ENCODE results near the gene ASB14. TPM values are rescaled to one million over a fixed set of nuclear protein-coding genes. Genes with fewer than 3 reads are reported as not detected.
"Not testable (repeated sequence)": the region's sequence is repeated elsewhere in the genome, so short reads cannot be mapped to it uniquely, and the experiment has no call there.

Gene ASB14
- total RNA-seq (2014; rRNA removed; shearing (Covaris generic)), result not detected in 2 replicates

DNA sequence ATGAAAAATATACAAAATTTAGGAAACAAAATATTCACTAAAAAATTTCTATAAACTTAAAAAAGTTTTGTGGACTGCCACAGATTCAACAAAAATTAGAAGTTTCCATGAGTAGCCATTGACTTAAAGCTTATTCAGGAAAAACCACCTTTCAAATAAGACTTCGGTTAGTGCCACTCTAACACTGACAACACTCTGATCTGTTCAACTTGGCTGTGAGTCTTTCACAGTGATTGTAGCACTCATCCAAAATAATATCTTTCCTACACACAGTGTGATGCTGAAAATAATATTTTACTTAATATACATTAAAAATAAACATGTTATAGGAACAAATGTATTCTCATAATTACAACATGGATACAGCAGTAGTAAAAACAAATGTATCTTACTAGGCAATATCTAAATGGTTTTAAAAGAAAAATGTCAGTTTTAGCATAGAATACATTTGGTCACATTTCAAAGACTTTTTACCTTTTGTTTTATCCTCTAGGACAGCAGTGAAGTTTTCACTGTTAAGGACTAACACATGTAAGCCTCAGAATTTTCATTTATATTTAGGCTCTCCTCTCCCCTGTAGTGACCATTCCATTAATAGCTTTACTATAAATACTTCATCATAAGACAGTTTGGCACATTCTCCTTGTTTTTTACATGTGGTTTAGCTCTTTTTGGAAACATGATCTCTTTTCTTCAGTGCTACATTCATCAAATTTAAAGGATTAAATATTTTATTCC is at the start of gene ASB14:
Gene ASB14 (minus strand): TSS at position 527 of the 738 bp plus-strand sequence. CDS start 652 bp downstream, outside the sequence.
- in situ Hi-C loops (cut with HindIII; ENCODE audit: low sequenced_read_pairs), result loop anchor here (10.0 kb wide), 1 partner anchor 62 kb away; no protein-coding TSS in a partner anchor
- DNase-seq (ENCODE audit: low spot score), result no peak

DNA sequence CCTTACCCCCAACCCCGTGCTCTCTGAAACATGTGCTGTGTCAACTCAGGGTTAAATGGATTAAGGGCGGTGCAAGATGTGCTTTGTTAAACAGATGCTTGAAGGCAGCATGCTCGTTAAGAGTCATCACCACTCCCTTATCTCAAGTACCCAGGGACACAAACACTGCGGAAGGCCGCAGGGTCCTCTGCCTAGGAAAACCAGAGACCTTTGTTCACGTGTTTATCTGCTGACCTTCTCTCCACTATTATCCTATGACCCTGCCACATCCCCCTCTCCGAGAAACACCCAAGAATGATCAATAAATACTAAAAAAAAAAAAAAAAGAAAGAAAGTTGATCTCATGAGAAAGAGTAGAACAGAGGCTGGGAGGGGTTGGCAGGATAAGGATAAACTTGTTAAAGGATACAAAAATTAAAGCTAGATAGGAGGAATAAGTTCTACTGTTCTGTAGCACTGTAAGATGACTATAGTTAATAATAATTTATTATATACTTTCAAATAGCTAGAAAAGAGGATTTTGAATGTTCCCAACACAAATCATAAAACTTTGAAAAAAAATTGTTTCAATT is 46.7 kb upstream of the ASB14 start:
- DNase-seq (ENCODE audit: low spot score); in situ Hi-C loops (cut with HindIII; ENCODE audit: low sequenced_read_pairs): not testable (repeated sequence)

DNA sequence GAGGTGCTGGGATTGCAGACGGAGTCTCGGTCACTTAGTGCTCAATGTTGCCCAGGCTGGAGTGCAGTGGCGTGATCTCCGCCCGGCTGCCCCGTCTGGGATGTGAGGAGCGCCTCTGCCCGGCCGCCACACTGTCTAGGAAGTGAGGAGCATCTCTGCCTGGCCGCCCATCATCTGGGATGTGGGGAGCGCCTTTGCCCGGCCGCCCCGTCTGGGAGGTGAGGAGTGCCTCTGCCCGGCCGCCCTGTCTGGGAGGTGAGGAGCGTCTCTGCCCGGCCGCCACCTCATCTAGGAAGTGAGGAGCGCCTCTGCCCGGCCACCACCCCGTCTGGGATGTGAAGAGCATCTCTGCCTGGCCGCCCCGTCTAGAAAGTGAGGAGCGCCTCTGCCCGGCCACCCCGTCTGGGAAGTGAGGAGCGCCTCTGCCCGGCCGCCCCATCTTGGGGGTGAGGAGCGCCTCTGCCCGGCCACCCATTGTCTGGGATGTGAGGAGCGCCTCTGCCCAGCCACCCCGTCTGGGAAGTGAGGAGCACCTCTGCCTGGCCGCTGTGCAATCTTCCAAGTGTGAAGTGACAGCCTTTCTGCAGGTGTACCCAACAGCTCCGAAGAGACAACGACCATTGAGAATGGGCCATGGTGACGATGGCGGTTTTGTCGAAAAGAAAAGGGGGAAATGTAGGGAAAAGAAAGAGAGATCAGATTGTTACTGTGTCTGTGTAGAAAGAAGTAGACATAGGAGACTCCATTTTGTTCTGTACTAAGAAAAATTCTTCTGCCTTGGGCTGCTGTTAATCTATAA is 46.0 kb upstream of the ASB14 start:
- in situ Hi-C loops (cut with HindIII; ENCODE audit: low sequenced_read_pairs); DNase-seq (ENCODE audit: low spot score): not testable (repeated sequence)

DNA sequence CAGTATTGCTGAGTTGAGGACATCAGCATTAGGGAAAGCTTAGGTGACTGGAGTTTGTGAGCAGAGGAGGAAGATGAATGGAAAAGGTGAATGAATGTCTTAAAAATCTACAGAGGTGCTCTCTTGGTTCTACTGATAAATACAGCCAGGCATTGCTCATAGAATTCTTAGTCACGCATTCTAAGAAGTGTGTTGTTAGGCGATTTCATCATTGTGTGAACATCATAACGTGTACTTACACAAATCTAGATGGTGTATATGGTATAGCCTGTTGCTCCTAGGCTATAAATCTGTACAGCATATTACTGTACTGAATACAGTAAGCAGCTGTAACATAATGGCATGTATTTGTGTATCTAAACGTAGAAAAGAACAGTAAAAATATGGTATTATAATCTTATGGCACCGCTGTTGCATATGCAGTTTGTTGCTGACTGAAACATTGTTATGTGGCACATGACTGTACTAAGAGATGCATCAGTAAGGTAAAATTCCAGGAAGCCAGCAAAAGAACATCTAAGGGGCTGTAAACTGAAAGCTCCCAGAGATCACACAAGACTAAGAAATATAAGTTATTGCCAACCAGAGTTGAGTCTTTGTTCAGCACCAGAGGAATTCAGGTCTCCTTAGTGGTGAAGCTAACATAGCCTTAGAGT is 42.9 kb upstream of the ASB14 start:
- no peak for DNase-seq (ENCODE audit: low spot score)
- in situ Hi-C loops (cut with HindIII; ENCODE audit: low sequenced_read_pairs), result no loop called here

DNA sequence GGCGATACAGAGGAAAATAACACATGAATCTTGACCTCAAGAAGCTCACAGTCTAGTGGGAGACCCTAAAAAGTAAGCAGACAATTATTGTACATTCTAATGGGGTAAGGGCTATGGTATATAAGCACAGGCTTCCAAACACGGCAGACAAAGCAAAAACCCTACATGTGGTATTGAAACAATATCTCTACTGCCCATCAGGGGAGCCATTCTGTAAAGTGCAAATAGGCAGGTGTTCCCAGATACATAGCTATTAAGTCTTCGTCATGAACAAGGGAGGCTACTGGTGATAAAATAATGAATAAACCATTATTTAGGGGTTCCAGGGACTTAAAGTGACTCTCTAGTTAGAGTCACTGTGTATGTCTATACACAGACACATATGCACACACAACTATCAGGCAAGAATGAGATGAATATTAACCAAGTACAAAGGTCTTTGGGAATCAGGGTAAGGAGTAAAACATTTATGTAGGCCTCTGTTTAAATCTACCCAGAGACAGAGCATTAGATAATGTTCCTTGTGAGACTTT is 38.7 kb upstream of the ASB14 start:
- in situ Hi-C loops (cut with HindIII; ENCODE audit: low sequenced_read_pairs), result no loop called here
- DNase-seq (ENCODE audit: low spot score), result no peak

DNA sequence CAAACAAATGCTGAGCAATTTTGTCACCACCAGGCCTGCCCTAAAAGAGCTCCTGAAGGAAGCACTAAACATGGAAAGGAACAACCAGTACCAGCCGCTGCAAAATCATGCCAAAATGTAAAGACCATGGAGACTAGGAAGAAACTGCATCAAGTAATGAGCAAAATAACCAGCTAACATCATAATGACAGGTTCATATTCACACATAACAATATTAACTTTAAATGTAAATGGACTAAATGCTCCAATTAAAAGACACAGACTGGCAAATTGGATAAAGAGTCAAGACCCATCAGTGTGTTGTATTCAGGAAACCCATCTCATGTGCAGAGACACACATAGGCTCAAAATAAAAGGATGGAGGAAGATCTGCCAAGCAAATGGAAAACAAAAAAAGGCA is 34.0 kb upstream of the ASB14 start:
- DNase-seq (ENCODE audit: low spot score); in situ Hi-C loops (cut with HindIII; ENCODE audit: low sequenced_read_pairs): not testable (repeated sequence)

DNA sequence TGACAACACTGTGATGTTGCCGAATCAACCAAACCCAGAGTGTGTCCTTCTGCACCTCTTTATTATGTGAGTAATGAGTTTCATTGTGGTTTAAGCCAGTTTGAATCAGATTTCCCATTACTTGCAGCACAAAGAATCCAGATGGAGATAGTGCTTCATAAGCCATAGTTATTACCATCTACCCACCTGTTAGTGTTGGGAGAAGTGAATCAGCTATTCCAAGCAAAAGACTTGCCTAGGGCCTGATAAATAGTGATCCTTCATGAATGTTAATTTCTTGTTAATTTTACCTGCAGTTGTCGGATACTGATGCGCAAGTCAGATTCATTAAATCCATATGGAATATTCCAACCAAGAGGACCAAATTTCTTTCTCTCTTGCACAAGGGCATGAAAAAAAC is 21.7 kb upstream of the ASB14 start:
- DNase-seq (ENCODE audit: low spot score), result no peak
- in situ Hi-C loops (cut with HindIII; ENCODE audit: low sequenced_read_pairs), result no loop called here

DNA sequence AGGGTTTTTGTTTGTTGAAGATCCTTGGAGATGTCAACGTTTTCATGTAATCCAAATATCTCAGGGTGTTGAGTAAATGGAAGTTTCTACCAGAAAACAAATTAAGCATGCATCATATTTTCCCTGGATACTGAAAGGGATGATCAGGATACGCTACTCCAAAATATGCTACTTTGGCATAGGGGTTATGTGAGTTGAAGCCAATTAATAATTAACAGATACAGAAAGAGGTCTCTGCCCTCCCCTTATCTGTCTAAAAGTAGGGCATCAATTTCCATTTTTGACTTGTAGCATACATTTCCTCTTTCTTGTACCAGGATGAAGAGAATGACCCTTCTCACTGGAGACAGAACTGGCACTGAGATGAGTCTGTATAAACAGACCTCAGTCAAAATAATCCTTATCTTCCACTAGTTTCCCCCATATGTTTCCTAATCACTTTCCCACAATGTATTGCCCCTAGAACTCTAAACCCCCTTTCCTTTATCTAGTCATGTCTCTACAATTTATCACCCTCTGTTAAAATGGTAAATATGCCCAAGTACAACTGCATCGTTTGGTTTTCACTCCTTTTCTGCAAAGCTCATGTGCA is 17.4 kb upstream of the ASB14 start:
- in situ Hi-C loops (cut with HindIII; ENCODE audit: low sequenced_read_pairs), result no loop called here
- no peak for DNase-seq (ENCODE audit: low spot score)

DNA sequence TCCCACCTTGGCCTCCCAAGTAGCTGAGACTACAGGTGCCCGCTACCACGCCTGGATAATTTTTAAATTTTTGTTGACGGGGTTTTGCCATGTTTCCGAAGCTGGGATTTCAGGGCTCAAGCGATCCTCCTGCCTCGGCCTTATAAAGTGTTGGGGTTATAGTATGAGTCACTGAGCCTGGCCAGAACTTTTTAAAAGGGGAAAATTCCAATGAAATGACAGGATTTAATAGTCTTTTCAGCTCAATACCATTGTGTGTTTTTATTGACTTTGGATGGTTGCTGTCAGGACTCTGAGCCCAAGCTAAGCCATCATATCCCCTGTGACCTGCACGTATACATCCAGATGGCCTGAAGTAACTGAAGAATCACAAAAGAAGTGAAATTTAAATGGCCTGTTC is 11.0 kb upstream of the ASB14 start:
- in situ Hi-C loops (cut with HindIII; ENCODE audit: low sequenced_read_pairs); DNase-seq (ENCODE audit: low spot score): not testable (repeated sequence)

DNA sequence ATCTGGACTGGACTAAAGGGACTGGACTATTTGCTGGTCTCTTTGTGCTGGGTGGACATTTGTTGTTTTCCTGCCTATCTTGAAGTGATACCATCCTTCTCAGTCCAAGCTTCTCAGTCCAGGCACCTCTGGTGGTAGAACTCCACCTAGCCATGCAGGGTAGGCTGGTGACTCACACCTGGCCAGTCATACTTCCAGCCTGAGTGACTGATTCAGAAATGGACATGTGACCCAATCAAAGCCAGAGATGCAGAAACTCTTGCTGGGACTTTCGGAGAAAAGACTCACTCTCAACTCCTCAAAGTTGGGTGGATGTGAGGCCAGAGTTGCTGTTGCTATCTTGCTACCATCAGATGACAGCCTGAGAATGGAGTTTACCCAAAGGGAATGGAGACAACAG is 5.6 kb upstream of the ASB14 start:
- DNase-seq (ENCODE audit: low spot score), result no peak
- in situ Hi-C loops (cut with HindIII; ENCODE audit: low sequenced_read_pairs), result loop anchor here (10.0 kb wide), 1 partner anchor 57 kb away; no protein-coding TSS in a partner anchor

DNA sequence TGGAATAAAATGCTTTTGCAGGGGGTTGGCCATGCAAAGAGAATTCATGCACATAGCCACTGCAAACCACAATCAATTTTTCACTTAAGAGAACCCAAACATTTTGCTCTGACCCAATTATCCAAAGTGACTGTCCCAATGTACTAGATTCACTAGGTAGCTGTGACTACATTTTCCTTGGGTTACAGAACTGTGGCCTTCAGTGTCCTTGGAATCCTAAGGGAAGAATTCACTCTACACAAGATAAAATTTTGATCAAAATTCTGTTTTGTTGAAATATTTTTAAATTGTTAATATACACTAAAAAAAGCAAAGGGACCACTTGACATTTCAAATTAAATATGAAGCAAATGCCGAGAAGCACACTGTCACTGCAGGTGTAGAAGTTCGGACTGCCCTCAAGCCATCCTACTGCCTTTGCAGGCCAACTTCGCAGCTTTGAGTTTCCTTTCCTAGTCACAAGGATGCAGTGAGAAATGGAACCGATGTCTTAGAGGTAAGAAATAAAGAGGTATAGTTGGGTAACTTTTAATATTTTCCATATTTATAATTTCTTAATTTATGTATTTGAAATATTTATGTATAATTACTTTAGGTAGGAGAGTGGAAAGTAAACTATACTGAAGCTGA is 527 bp upstream of the ASB14 start:
- in situ Hi-C loops (cut with HindIII; ENCODE audit: low sequenced_read_pairs), result loop anchor here (10.0 kb wide), 1 partner anchor 62 kb away; no protein-coding TSS in a partner anchor
- no peak for DNase-seq (ENCODE audit: low spot score)

DNA sequence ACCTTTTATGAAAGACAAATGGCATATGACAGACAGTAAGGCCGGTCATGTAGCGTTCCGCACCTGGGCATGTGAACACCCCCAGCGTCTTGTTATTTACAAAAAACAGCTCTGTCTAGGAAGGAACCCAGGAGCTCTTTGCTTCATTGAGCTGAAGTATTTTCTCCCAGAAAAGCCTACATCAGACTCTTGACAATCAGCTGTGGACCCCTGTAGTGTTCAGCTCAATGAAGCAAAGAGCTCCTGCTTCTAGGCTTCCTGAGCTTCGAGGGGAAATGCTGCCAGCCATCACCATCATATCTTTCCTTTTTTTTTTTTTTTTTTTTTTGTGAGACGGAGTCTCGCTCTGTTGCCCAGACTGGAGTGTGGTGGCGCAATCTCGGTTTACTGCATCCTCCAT is 4.1 kb downstream of the ASB14 start:
- in situ Hi-C loops (cut with HindIII; ENCODE audit: low sequenced_read_pairs), result no loop called here
- DNase-seq (ENCODE audit: low spot score), result no peak

DNA sequence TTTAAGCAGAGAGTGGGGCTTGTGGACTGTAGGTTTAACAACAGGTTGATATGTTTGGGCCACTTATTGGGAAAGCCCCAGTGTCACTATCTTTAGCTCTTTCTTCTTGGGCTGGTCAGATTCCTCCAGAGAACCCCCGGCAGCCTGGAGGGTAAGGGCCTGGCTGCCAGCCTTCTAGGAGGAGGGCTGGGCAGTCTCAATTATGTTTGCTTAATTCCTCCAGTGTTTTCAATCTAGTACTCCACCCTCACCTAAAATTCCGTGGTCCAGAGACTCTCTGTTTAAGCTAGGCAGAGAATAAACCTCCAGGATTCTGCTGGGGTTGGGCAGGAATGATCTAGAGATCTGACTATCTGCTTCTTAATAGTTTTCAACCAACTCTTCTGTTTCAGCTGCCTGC is 5.3 kb downstream of the ASB14 start:
- DNase-seq (ENCODE audit: low spot score), result no peak
- in situ Hi-C loops (cut with HindIII; ENCODE audit: low sequenced_read_pairs), result no loop called here

DNA sequence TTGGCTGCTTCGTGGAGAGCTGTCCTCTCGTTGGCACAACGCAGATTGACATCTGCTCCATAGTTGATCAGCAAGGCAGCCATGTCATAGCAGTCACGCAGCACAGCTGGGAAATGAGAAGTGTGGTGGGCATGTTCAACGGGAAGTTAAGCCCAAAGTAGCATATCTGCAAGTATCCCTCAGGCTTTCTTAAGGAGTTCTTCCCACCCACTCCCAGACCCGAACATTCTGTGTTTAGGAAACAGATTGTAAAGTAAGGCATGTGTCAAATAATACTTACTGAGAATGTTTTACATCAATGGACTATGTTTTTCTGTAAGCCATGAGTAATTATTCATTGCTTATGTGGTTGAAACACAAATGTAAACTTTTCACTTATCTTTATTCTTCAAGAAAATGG is 9.2 kb downstream of the ASB14 start:
- in situ Hi-C loops (cut with HindIII; ENCODE audit: low sequenced_read_pairs), result no loop called here
- no peak for DNase-seq (ENCODE audit: low spot score)

DNA sequence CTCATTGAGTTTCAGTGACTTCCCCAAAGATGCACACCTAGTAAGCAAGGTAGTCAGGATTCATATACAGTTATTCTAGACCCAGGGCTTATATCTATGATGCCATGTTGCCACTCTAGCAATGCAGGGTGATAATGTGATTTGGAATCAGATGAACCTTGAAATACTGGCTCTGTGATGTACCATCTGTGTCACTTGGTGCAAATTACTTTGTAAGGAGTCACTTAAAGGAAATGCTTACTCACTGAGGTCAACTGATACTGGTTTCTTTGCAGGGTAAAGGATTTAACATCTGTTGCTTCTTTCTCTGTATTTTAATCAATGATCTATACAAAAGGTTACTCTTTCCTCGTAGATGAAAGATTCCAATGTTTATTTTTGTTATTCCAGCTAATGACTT is 10.8 kb downstream of the ASB14 start:
- DNase-seq (ENCODE audit: low spot score), result no peak
- in situ Hi-C loops (cut with HindIII; ENCODE audit: low sequenced_read_pairs), result no loop called here

DNA sequence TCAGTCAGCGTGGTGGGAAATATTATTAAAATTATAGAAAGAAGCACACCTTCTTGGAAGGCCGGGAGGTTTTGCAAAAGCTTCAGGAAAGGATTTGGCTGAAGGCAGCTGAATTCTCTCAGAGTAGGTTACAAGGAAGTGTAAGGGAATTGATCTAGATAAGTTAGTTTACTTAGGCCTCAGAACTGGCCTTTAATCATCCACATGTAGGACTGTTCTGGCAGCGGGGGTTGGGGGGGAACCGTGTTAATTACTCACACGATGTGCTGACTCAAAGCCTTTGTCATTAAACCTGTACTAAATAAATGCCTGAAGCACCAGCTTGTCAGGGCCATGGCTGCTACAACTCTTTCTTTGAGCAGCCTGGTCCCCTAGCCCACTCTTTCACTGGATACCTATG is 12.8 kb downstream of the ASB14 start:
- no peak for DNase-seq (ENCODE audit: low spot score)
- in situ Hi-C loops (cut with HindIII; ENCODE audit: low sequenced_read_pairs), result no loop called here

DNA sequence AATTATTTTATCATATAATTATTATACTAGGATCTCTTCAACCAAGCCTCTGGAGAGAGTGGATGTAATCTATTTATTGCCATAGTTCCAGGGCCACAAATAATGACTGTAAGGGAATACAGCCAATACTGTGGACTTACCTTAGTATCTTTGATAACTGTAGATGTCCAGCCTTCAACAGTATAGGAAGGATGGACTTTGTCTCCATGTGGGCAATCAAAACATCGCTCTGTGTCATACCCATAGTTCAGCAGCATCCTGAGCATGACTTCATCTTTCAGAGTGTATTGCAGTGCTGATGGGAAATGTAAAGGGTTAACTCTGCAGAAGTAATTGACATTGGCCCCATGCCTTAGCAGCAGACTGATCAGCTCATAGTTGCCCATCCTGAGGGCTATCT is 14.2 kb downstream of the ASB14 start:
- no peak for DNase-seq (ENCODE audit: low spot score)
- in situ Hi-C loops (cut with HindIII; ENCODE audit: low sequenced_read_pairs), result no loop called here

DNA sequence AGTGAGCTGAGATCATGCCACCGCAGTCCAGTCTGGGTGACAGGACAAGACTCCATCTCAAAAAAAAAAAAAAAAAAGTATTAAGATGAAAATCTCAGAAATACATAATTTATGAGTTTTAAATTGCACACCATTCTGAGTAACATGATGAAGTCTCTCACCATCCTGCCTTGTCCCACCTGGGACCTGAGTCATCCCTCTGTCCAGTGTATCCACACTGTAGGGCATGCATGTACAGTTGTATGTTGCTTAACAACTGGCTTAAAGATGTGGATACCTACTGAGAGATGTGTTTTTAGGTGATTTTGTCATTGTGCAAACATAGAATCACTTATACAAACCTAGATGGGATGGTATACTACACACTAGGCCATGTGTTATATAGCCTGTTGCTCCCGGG is 17.1 kb downstream of the ASB14 start:
- no peak for DNase-seq (ENCODE audit: low spot score)
- in situ Hi-C loops (cut with HindIII; ENCODE audit: low sequenced_read_pairs), result no loop called here

DNA sequence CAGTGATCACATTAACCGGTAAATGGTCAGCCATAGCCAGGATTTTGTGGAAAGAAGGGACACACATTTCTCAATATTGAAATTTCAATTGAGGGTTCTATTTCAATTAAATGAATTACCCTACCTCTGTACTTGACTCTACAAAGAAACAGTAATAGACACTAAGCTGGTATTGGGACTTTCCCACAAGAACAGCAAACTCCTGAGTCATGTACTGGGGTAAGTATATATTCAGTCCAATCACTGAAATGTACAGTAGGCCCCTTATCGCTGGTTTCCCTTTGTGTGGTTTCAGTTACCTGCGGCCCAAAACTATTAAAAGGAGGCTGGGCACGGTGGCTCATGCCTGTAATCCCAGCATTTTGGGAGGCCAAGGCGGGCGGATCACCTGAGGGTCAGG is 17.6 kb downstream of the ASB14 start:
- in situ Hi-C loops (cut with HindIII; ENCODE audit: low sequenced_read_pairs), result no loop called here
- DNase-seq (ENCODE audit: low spot score), result no peak
